Common myeloid progenitor, CD34-positive (primary cell): Measurements from ENCODE around the gene ATXN1.

Experiments used
- CTCF ChIA-PET: fragments of 350-600 bp; sonication (Branson Sonifier 250); formaldehyde crosslinking; loops from one replicate; lab custom pipeline; 2021; ENCODE audit warnings: antibody characterized with exemption; lab: Charles Lee
- POLR2A ChIA-PET: fragments of 350-600 bp; sonication (Branson Sonifier 250); formaldehyde crosslinking; loops from one replicate; lab custom pipeline; 2021; ENCODE audit warnings: antibody characterized with exemption; lab: Charles Lee
- DNase-seq, 3 donors: peaks; one replicate each; pipeline versions ENCODE4 v3.0.0 to v3.0.0-alpha.2; 2013
- H3K27ac ChIP-seq, 2 experiments: 1 replicate in 1 of 2; 2 replicates in 1 of 2; pipeline ENCODE4 v1.7.0; 2013; ENCODE audit warnings: inconsistent platforms in 2 of 2, low read length in 2 of 2, mild to moderate bottlenecking in 2 of 2, low read depth in 1 of 2, moderate library complexity in 1 of 2; ENCODE audit not compliant: severe bottlenecking in 2 of 2, insufficient read depth in 1 of 2, poor library complexity in 1 of 2
- H3K27me3 ChIP-seq, 5 experiments: replicated peaks in 2 of 5; 1 replicate in 3 of 5; 2 replicates in 2 of 5; pipeline versions ENCODE4 v1.6.1 to v1.7.0; 2013; ENCODE audit warnings: low read length in 4 of 5, mild to moderate bottlenecking in 2 of 5, moderate library complexity in 2 of 5, inconsistent platforms in 1 of 5; ENCODE audit not compliant: insufficient read depth in 5 of 5, control insufficient read depth in 4 of 5
- H3K36me3 ChIP-seq, 4 experiments: 1 replicate in 2 of 4; 2 replicates in 2 of 4; pipeline versions ENCODE4 v1.6.1 to v1.7.0; 2013; ENCODE audit warnings: low read length in 3 of 4, control low read depth in 1 of 4, mild to moderate bottlenecking in 1 of 4; ENCODE audit not compliant: control insufficient read depth in 4 of 4, insufficient read depth in 4 of 4
- H3K4me1 ChIP-seq, 4 experiments: 1 replicate in 3 of 4; 2 replicates in 1 of 4; pipeline versions ENCODE4 v1.6.1 to v1.7.1; 2013; ENCODE audit warnings: low read length in 3 of 4, mild to moderate bottlenecking in 3 of 4, control low read depth in 1 of 4, inconsistent platforms in 1 of 4, moderate library complexity in 1 of 4; ENCODE audit not compliant: control insufficient read depth in 4 of 4, insufficient read depth in 4 of 4; ENCODE audit errors: control extremely low read depth in 1 of 4
- H3K4me3 ChIP-seq, 7 experiments: 1 replicate in 4 of 7; 2 replicates in 3 of 7; pipeline versions ENCODE4 v1.5.1 to v1.7.0; 2013; ENCODE audit warnings: mild to moderate bottlenecking in 7 of 7, low read length in 6 of 7, moderate library complexity in 6 of 7, inconsistent platforms in 2 of 7, low read depth in 2 of 7, control low read depth in 1 of 7; ENCODE audit not compliant: insufficient read depth in 4 of 7, control insufficient read depth in 1 of 7; ENCODE audit errors: extremely low read depth in 1 of 7
- H3K9me3 ChIP-seq, 5 experiments: 1 replicate in 4 of 5; 2 replicates in 1 of 5; pipeline versions ENCODE4 v1.6.1 to v1.7.1; 2013; ENCODE audit warnings: low read length in 4 of 5, mild to moderate bottlenecking in 2 of 5, inconsistent platforms in 1 of 5, low read depth in 1 of 5, moderate library complexity in 1 of 5; ENCODE audit not compliant: control insufficient read depth in 4 of 5, insufficient read depth in 2 of 5; ENCODE audit errors: control extremely low read depth in 1 of 5
- WGBS: methylation state at CpG from one replicate; pipeline ENCODE4 v1.1.5; 2013; ENCODE audit not compliant: insufficient coverage; 5-methylcytosine and 5-hydroxymethylcytosine counted together

The ATXN1 gene

GRCh38 chr6:16696496-16696895, 64.8 kb downstream of the ATXN1 start:
- ChIA-PET POLR2A (interaction anchor here (0.6 kb wide), 1 partner anchor 1833 kb away, joined by 3 read pairs; no protein-coding TSS in a partner anchor), CTCF (interaction anchor here (0.9 to 1.6 kb wide), 3 partner anchors 15 to 183 kb away, joined by 3 to 6 read pairs (median 4); no protein-coding TSS in a partner anchor)
- no CpG with 5 or more reads among the region's 2 CpGs for WGBS
- Histone ChIP-seq H3K9me3 (no peaks in the 10 kb centered on the region), H3K27ac (no peak overlapping the region), H3K4me3 (no peak overlapping the region), H3K36me3 (peaks cover 0 to 5% (median 0%) of the 10 kb centered on the region in 4 experiments), H3K27me3 (no peaks in the 10 kb centered on the region), H3K4me1 (peaks cover 20 to 64% (median 42%) of the 10 kb centered on the region in 4 experiments)
- no peak for DNase-seq

GRCh38 chr6:16694781-16695578, 66.3 kb downstream of the ATXN1 start:
- ChIA-PET CTCF (interaction anchor here (0.6 to 1.6 kb wide), 2 partner anchors 181 to 269 kb away, joined by 3 to 6 read pairs; no protein-coding TSS in a partner anchor), POLR2A (interaction anchor here (0.6 to 0.7 kb wide), 2 partner anchors 11 to 199 kb away, joined by 4 read pairs; no protein-coding TSS in a partner anchor)
- Histone ChIP-seq H3K9me3 (no peaks in the 10 kb centered on the region), H3K4me3 (no peak overlapping the region), H3K27me3 (no peaks in the 10 kb centered on the region), H3K4me1 (peaks cover 17 to 60% (median 30%) of the 10 kb centered on the region in 4 experiments), H3K36me3 (peaks cover 0 to 5% (median 0%) of the 10 kb centered on the region in 4 experiments), H3K27ac (no peak overlapping the region)
- 79% methylated on average over 4 of the region's 4 CpGs for WGBS
- DNase-seq, result no peak

GRCh38 chr6:16691324-16691723, 69.9 kb downstream of the ATXN1 start:
- H3K36me3 ChIP-seq, result peaks cover 0 to 5% (median 0%) of the 10 kb centered on the region in 4 experiments
- ChIA-PET POLR2A (no interaction called here), CTCF (interaction anchor here (0.9 to 1.0 kb wide), 2 partner anchors 9 to 180 kb away, joined by 3 read pairs; no protein-coding TSS in a partner anchor)
- H3K4me1 ChIP-seq, result peaks cover 11 to 43% (median 16%) of the 10 kb centered on the region in 4 experiments
- H3K9me3 ChIP-seq, result no peaks in the 10 kb centered on the region
- H3K27me3 ChIP-seq, result no peaks in the 10 kb centered on the region
- no peak overlapping the region for H3K27ac ChIP-seq
- H3K4me3 ChIP-seq, result no peak overlapping the region
- DNase-seq, result no peak

GRCh38 chr6:16690608-16691142, 70.6 kb downstream of the ATXN1 start:
- Histone ChIP-seq H3K4me1 (peaks cover 11 to 43% (median 16%) of the 10 kb centered on the region in 4 experiments), H3K36me3 (peaks cover 0 to 5% (median 0%) of the 10 kb centered on the region in 4 experiments), H3K4me3 (no peak overlapping the region), H3K9me3 (no peaks in the 10 kb centered on the region), H3K27me3 (no peaks in the 10 kb centered on the region), H3K27ac (no peak overlapping the region)
- 100% methylated on average over 2 of the region's 7 CpGs for WGBS
- POLR2A ChIA-PET, result no interaction called here
- CTCF ChIA-PET, result no interaction called here
- DNase-seq, result no peak

GRCh38 chr6:16689788-16690607, 71.3 kb downstream of the ATXN1 start:
- H3K4me3 ChIP-seq, result no peak overlapping the region
- no peak for DNase-seq
- POLR2A ChIA-PET, result no interaction called here
- CTCF ChIA-PET, result interaction anchor here (2.8 kb wide), 1 partner anchor 9 kb away, joined by 13 read pairs; no protein-coding TSS in a partner anchor
- no peaks in the 10 kb centered on the region for H3K27me3 ChIP-seq
- 96% methylated on average over 3 of the region's 3 CpGs for WGBS
- H3K9me3 ChIP-seq, result no peaks in the 10 kb centered on the region
- H3K4me1 ChIP-seq, result peaks cover 11 to 42% (median 18%) of the 10 kb centered on the region in 4 experiments
- no peak overlapping the region for H3K27ac ChIP-seq
- H3K36me3 ChIP-seq, result peaks cover 0 to 5% (median 0%) of the 10 kb centered on the region in 4 experiments

GRCh38 chr6:16688984-16689636, 72.2 kb downstream of the ATXN1 start:
- H3K9me3 ChIP-seq, result no peaks in the 10 kb centered on the region
- DNase-seq, result no peak
- WGBS, result 90% methylated on average over 2 of the region's 4 CpGs
- H3K4me1 ChIP-seq, result peaks cover 17 to 46% (median 25%) of the 10 kb centered on the region in 4 experiments
- peaks cover 0 to 5% (median 0%) of the 10 kb centered on the region in 4 experiments for H3K36me3 ChIP-seq
- ChIA-PET CTCF (interaction anchor here (2.8 kb wide), 1 partner anchor 10 kb away, joined by 13 read pairs; no protein-coding TSS in a partner anchor), POLR2A (no interaction called here)
- no peaks in the 10 kb centered on the region for H3K27me3 ChIP-seq
- H3K27ac ChIP-seq, result no peak overlapping the region
- no peak overlapping the region for H3K4me3 ChIP-seq
